PFSK-1 (cell line): Measurements from ENCODE around the gene TMEM150B.

Experiments used
- FOXP2 ChIP-seq: optimal IDR thresholded peaks from 2 replicates; pipeline ENCODE3; 2011; ENCODE audit warnings: borderline replicate concordance, control low read depth, inconsistent platforms; ENCODE audit not compliant: insufficient read depth; ENCODE audit errors: extremely low read length, extremely low read depth
- POLR2AphosphoS5 ChIP-seq: IDR thresholded peaks from 2 replicates; pipeline ENCODE4 v1.6.1; 2012; ENCODE audit warnings: low read depth, mild to moderate bottlenecking, control low read depth, low read length, moderate library complexity
- REST ChIP-seq, 2 experiments: IDR thresholded peaks; 2 replicates each; pipeline versions ENCODE4 v1.6.1 to v1.8.0; 2011 to 2012; ENCODE audit warnings: low read depth in 2 of 2, low read length in 2 of 2, control low read depth in 1 of 2, inconsistent platforms in 1 of 2, mild to moderate bottlenecking in 1 of 2, moderate library complexity in 1 of 2; ENCODE audit not compliant: insufficient read depth in 1 of 2
- SIN3A ChIP-seq: IDR thresholded peaks from 2 replicates; pipeline ENCODE4 v1.6.1; 2012; ENCODE audit warnings: mild to moderate bottlenecking, low read length, moderate library complexity, borderline replicate concordance; ENCODE audit not compliant: insufficient read depth
- TAF1 ChIP-seq: IDR thresholded peaks from 2 replicates; pipeline ENCODE4 v1.6.1; 2012; ENCODE audit warnings: low read length, control low read depth, borderline replicate concordance; ENCODE audit not compliant: insufficient read depth

TMEM150B gene

GRCh38 chr19:55273978-55274707, 51.0 kb downstream of the TMEM150B start:
- no peak for TF ChIP-seq REST (IDR thresholded peaks at IDR 0.05; ENCODE audit: insufficient read depth in 1 of 2, low read depth in 2 of 2, low read length in 2 of 2)
- TF ChIP-seq TAF1: no peak
- no peak for TF ChIP-seq POLR2AphosphoS5
- no peak for TF ChIP-seq SIN3A
- no peak for TF ChIP-seq FOXP2

- no peak for TF ChIP-seq TAF1
- no peak for TF ChIP-seq SIN3A
- TF ChIP-seq POLR2AphosphoS5: no peak
- no peak for TF ChIP-seq FOXP2
- TF ChIP-seq REST (IDR thresholded peaks at IDR 0.05; ENCODE audit: insufficient read depth in 1 of 2, low read depth in 2 of 2, low read length in 2 of 2): no peak
Observed at GRCh38 chr19:55272142-55272541, 53.0 kb downstream of the TMEM150B start.

GRCh38 chr19:55270172-55270942, 54.8 kb downstream of the TMEM150B start:
- no peak for TF ChIP-seq TAF1

- TF ChIP-seq TAF1: no peak
- no peak for TF ChIP-seq FOXP2
- TF ChIP-seq REST (IDR thresholded peaks at IDR 0.05; ENCODE audit: insufficient read depth in 1 of 2, low read depth in 2 of 2, low read length in 2 of 2): no peak
- TF ChIP-seq POLR2AphosphoS5: no peak
- TF ChIP-seq SIN3A: no peak
Observed at GRCh38 chr19:55269299-55269698, 55.8 kb downstream of the TMEM150B start.

- no peak for TF ChIP-seq FOXP2
- TF ChIP-seq TAF1: no peak
- TF ChIP-seq SIN3A: no peak
- no peak for TF ChIP-seq REST (IDR thresholded peaks at IDR 0.05; ENCODE audit: insufficient read depth in 1 of 2, low read depth in 2 of 2, low read length in 2 of 2)
- no peak for TF ChIP-seq POLR2AphosphoS5
Observed at GRCh38 chr19:55266840-55267239, 58.3 kb downstream of the TMEM150B start.
